ENCODE results near the gene GSTP1. TPM values are rescaled to one million over a fixed set of nuclear protein-coding genes. Genes with fewer than 3 reads are reported as not detected.
"Not testable (repeated sequence)": the region's sequence is repeated elsewhere in the genome, so short reads cannot be mapped to it uniquely, and the experiment has no call there.

The GSTP1 gene
- total RNA-seq = 771 TPM

GRCh38 chr11:67583247-67584204, at the start of gene GSTP1:
GSTP1 (plus strand) TSS chr11:67583812; CDS start chr11:67583844, 32 bp downstream.
- peak; percentile 93 for DNase-seq (ENCODE audit: low spot score)

DNA sequence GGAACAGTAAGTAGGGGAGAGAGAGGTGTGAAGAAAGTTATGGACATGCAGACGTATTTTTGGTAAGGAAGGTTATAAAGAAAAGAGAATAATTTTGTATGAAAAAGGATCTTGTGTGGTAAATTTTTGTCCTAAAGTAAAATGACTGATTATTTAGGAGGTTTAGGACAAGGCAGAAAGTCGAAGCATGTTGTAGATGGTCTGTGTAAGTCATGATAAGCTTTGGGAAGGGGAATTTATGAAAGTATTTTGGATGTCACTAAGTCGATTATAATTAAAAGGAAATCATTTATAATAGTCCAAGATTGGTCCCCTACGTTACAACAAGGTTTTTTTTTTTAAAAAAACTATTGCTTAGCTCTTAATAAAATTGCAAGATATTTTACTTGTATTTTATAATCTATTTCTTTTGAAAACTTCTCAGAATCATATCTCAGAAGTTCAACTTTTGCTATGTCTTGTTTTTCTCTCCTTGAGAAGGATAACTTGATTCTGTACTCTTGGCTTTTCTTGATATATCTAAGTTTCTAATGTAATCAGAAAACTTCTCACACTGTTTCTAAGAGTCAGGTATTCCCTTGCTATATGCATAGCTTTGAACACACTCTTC, 49.4 kb upstream of the GSTP1 start:
- no peak for DNase-seq (ENCODE audit: low spot score)

DNA sequence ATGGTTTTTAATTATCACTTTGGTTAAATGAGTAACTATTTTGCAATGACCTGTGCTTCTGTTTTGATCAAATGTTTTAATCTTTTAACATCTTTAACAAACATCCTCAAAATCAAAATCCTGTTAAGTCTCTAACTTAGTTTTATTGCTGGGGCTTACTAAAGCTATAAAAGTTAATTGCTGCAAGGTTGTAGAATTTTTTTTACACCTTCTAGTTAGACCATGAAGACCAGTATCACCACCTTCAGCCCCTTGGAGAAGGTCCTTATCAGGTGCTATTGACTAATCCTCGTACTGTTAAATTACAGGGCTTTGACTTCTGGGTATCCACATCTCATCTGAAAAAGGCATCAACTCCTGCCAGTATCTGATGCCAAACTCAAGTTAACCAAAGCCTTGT, 48.1 kb upstream of the GSTP1 start:
- DNase-seq (ENCODE audit: low spot score) = no peak

GRCh38 chr11:67538306-67538705, 45.3 kb upstream of the GSTP1 start:
- no peak for DNase-seq (ENCODE audit: low spot score)

GRCh38 chr11:67538823-67539505, 44.6 kb upstream of the GSTP1 start:
- DNase-seq (ENCODE audit: low spot score) = no peak

DNA sequence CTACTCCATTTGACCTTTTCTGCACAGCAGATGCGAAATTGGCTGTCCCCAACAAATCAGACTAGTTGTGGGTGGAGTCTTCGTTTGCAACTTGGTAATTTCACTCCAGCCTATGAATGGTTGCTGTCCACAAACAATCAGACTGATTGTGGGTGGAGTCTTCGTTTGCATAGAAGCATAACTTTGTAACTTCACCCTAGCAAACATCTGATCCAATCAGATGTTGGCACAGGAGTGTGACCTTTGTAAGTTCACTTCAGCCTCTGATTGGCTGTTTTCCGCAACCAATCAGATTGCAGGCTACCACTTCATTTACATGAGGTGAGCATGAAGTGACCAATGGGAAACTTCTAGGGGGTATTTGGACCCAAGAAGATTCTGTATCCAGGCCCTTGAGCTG, 44.1 kb upstream of the GSTP1 start:
- no peak for DNase-seq (ENCODE audit: low spot score)

GRCh38 chr11:67541198-67541597, 42.4 kb upstream of the GSTP1 start:
- no peak for DNase-seq (ENCODE audit: low spot score)

GRCh38 chr11:67542169-67542568, 41.4 kb upstream of the GSTP1 start:
- DNase-seq (ENCODE audit: low spot score) = no peak

- no peak for DNase-seq (ENCODE audit: low spot score)
Observed at GRCh38 chr11:67542971-67543370, 40.6 kb upstream of the GSTP1 start.

- DNase-seq (ENCODE audit: low spot score) = no peak
Observed at GRCh38 chr11:67543585-67543984, 40.0 kb upstream of the GSTP1 start.

- DNase-seq (ENCODE audit: low spot score) = no peak
Observed at GRCh38 chr11:67544616-67545242, 38.9 kb upstream of the GSTP1 start.

DNA sequence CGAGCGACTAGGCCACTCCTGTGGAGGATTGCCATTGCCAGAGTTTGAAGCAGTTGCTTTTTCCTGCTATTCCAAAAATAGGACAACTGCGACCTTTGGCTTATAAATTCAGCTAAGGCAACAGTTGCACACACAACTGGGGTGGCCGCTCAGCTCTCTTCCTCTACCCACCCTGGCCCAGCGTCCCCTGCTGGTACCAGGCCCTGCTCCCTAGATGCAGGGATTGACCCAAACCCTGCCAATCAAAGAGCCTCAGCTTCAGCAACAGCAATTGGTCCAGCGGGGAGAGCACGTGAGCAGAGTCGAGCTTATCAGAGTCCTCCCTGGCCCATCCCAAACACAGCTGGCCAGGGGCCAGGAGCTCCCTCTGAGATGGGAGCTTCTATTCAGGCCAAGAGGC, 38.3 kb upstream of the GSTP1 start:
- DNase-seq (ENCODE audit: low spot score) = no peak

DNA sequence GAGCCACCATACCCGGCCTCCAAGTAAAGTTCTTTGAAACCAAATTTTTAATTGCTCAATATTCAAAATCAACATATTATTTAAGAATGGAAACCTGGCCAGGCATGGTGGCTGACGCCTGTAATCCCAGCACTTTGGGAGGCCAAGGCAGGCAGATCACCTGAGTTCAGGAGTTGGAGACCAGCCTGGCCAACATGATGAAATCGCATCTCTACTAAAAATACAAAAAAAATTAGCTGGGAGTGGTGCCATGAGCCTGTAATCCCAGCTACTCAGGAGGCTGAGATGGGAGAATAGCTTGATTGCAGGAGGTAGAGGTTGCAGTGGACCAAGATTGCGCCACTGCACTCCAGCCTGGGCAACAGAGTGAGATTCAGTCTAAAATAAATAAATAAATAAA, 35.5 kb upstream of the GSTP1 start:
- not testable (repeated sequence) for DNase-seq (ENCODE audit: low spot score)

DNA sequence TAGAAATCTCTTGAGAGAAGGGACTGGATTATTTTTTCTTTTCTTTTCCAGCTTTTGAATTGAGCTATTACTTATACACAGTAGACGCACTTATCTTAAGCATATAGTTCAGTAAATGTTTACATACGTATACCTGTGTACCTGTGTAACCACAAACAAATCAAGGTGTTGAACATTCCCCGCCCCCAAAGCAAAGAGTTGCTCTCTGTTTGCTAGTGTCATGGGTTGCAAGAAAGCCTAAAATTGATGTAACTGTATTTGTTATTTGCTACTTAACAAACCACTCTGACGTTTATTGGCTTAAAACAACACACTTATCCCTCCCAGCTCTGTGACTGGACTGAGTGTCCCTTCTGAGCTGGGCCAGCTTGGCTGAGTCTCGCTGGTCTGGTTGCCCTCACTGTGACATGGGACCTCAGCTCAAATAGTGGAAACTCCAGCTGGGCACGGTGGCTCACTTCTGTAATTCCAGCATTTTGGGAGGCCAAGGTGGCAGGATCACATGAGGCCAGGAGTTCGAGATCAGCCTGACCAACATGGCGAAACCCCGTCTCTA, 35.0 kb upstream of the GSTP1 start:
- no peak for DNase-seq (ENCODE audit: low spot score)

GRCh38 chr11:67551127-67551526, 32.5 kb upstream of the GSTP1 start:
- no peak for DNase-seq (ENCODE audit: low spot score)

GRCh38 chr11:67551697-67552096, 31.9 kb upstream of the GSTP1 start:
- not testable (repeated sequence) for DNase-seq (ENCODE audit: low spot score)

GRCh38 chr11:67556244-67556643, 27.4 kb upstream of the GSTP1 start:
- no peak for DNase-seq (ENCODE audit: low spot score)

DNA sequence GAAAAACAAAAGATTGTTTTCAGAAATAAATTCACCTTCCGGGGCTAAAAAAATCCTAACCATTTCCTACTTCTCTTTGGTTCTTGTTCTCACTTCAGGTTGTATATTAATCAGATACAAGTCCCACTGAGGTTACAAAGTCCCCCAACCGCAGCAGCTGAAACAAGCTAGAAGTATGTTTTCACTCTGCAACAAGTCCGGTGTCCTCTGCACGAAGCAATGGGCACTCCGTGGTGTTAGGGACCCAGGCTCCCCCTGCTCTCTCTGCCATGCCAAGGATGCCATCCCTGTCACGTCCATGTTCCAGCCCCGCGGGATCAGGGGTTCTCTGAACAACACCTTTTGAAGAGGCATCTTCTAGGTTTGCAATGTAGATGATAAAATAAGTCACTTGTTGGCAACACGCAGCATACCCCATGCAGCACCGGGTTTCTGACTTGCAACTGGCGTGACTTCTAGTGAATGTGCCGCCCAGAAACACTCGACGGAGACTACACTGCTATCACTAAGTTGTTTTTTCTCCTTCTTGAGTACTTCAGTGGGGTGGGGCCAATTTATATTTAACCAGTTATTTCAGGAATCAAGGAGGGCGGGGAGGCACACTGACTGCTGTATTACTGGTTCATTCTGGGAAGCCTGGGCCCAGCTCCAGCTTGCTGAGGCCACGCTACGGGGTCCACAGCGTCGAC, 25.4 kb upstream of the GSTP1 start:
- DNase-seq (ENCODE audit: low spot score) = no peak

- DNase-seq (ENCODE audit: low spot score) = no peak
Observed at GRCh38 chr11:67561971-67562619, 21.5 kb upstream of the GSTP1 start.

DNA sequence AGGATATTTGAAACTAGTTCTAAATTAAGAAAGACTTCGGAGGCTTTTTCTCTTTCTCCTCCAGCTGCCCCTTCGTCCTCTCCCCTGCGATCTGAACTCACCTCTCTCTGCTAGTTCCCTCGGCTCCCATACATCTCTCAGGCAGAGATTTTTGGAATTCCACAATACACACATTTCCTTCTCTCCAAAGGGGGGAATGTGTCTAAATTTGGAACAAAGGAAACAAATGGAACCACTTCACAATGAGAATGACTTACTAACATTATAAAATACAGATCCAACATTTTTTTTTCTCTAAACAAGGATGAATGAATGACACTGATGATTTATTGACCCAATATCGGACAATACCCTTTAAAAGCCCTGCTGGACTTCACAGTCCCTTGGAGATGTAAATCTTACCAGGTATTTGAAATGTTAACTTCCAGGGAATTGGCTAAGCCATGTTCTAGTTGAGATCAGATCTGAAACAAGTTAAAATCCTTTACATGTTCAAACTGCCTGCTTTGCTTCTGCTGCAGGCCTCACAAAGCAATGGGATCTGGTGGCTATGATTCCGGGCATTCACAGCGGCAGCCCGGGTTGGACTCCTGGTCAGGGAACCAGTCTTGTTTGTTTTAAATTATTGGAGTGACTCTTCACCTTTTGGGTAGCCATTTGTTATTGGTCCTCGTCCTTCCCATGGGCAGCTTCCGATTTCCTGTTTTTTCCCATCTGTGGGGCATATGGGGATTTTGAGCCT, 20.5 kb upstream of the GSTP1 start:
- no peak for DNase-seq (ENCODE audit: low spot score)
